GM19455 (cell line): ENCODE results near the gene GMCL2.

ENCODE experiments used
- ATAC-seq: cut with Tn5 transposase; IDR thresholded peaks from one replicate; pipeline ENCODE4 v1.9.1; 2021; ENCODE audit not compliant: unreplicated experiment

The GMCL2 gene

GRCh38 chr5:178221853-178222252 lies 34.7 kb upstream of the GMCL2 start:
- ATAC-seq, result no peak

GRCh38 chr5:178221282-178221681 lies 34.1 kb upstream of the GMCL2 start:
- ATAC-seq, result no peak

DNA sequence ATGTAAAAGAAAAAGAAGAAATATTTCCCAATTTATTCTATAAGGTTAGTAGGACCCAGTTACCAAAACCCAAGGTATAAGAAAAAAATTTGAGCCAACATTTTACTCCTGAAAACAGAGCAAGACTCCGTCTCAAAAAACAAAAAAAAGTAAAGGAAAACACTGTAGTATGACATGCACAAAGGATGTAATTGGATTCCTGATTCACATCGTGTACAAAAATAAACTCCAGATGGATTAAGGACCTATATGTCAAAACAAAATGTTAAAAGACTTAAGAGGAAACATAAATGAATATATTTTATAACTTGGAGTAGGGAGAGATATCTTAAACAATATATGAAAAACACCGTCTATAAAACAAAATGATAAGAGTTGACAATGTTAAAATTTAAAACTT lies 31.7 kb upstream of the GMCL2 start:
- ATAC-seq, result no peak

DNA sequence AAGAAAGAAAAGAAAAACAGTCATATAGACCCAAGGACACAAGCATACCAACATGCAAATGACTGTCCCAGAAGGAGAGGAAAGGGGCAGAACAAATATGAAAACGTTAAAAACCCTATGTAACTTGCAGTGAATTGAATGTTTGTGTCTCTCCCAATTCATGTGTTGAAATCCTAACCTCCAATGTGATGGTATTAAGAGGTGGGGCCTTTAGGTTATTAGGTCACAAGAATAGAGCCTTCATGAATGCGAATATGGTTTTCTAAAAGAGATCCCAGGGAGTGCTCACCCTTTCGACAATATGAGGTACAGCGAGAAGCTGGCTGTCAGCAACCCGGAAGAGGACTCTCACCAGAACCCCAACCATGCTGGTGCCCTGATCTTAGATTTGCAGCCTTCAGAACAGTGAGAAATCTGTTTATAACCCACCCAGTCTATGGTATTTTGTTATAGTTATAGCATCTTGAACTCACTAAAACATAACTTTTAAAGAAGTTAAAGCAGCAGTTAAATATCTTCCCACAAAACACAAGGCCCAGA lies 31.1 kb upstream of the GMCL2 start:
- no peak for ATAC-seq

DNA sequence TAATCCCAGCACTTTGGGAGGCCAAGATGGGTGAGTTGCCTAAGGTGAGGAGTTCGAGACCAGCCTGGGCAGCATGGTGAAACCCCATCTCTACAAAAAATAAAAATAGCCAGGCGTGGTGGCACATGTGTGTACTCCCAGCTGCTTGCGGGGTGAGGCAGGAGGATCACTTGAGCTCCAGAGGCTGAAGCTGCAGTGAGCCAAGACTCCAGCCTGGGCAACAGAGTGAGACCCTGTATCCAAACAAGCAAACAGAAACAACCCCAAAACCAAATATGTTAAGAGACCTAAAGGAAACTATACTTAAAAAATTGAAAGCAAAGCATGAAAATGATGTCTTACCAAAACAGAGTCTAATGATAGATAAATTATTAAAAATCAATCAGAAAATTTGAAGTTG lies 29.6 kb upstream of the GMCL2 start:
- no peak for ATAC-seq

DNA sequence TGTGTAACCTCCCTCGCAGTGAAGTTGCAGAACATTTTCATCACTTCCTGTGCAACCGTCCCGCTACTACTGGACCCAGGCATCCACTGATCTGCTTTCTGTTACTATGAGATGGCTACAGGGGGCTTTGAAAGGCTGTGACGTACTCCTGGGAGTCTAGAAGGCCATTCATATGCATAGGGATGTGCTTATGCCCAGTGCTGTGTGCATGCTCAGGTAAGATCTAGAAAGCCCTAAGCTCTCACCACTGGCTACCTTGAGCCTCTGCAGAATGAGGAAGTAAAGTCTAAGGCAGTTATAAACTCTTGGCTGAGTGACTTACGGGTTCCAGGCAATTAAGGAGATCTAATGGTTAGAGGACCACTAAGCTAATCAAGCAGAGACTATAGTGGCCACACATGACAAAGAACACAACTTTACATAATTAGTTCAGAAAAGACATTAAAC lies 28.9 kb upstream of the GMCL2 start:
- no peak for ATAC-seq

GRCh38 chr5:178215280-178216002 lies 28.3 kb upstream of the GMCL2 start:
- no peak for ATAC-seq

DNA sequence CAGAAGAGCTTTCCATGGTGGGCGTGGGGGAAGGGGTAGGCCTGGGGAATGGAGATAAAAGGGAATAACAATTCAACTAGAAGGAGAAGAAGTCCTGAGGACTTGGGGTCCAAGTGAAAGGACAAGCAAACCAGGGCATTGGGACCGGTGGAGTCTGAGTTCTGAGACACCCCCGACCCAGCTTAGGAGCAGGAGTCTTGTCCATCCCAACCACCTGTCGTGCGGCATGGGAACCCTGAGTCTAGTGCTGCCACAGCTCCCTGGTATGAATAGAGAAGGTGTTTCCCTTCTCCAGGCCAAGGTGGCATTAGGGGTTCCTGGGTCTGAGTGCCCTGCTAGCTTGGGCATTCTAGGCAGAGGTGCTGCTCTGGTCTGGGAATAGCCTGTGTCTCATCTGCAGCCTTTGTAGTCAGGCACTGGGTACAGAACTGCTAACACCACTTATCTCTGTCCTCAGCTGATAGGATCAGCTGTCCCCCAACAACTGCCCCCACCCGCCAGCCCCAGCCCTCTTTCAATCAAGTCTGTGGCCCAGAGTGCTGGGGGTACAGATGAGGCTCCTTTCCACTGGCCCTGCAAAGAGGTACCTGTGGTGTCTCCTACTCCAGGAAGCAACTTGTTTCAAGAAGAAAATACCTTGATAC lies 27.1 kb upstream of the GMCL2 start:
- no peak for ATAC-seq

DNA sequence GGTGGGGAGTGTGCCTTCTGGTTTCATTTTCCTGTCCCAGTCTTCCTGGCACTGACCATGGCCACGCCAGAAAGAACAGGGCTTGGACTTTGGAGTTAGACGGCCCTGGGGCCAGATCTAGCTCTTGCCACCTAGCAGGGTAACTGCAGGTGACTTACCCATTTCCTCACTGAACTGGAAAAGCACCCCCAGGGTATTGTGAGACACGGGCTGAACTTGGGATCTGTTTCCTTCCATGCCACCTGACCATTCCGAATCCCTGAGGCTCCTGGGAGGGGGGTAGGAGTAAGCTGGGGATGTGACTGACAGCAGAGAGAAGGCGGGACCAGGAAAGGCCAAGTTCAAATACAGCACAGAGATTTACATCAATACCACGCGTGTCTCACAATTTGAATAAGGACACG lies 26.6 kb upstream of the GMCL2 start:
- no peak for ATAC-seq

DNA sequence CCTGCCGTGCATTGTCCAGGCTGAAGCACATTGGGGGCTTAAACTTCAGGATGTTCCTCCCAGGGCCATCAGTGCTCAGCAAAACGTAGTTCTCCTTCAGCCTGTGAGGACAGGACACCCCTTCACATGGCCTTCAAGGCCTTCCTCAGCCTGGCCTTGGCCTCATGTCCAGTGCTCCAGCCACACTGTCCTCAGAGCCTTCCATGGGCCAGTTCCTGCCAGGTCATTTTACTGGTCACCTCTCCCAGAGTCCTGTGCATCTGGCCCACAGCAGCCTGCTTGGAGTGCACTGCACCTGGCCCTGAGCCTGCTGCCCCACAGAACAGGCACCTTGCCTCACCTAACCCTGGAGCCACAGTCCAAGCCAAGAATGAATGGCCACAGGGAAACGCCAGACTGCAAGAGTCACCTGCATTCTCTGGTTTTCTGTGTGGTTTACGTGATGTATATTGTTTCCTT lies 25.9 kb upstream of the GMCL2 start:
- ATAC-seq, result no peak

DNA sequence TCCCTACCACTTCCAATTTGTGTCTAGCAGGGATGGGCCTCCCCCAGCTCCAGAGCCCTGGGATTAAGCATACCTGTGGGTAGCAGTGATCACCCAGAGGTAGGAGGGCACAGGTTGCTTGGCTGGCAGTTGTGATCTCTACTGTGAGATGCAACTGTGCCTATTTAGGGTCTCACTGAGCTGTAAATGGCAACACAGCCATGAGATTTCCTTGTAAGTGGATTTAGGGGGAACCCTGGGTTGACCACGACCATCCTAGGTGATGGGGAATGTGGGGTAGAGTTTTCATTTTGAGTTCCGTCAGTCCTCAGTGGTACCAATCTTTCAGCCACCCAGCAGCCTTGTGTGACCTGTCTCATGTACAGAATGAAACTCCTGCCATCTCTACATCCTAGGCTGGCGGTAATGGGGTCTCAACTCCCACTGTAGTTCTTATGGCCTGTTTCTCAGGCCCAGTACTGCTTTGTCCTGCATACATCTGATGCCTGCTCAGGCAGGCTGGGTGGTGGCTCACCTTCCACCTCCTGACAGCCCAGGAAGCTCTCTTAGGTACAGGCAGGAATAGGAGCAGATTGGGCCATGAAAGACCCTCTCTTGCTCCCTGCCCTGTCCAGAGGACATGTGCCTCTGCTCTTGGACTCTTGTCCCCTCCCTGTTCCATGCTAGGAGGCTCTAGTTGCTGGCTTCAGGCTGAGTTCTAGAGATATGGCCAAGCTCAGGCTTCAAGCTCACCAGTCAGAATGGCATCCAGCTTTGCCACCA lies 25.3 kb upstream of the GMCL2 start:
- no peak for ATAC-seq

- no peak for ATAC-seq
Observed at GRCh38 chr5:178211095-178212048, 24.2 kb upstream of the GMCL2 start.

DNA sequence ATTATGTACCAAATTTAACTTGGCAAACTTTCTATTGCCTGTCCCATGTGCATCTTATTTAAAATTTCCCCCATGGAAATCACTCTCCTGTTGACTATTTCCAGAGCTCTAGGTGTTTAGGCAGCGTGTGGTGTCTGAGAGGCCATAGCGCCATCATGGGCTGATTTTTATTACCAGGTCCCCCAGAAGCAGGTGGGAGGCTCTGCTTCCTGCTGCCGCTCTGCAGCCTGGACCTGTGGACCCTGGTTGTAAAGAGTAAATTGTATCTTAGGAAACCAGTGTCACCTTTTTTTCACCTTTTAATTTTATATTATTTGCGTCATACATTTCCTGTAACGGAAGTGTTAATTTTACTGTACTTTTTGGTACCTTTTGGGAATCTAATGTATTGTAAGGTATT lies 23.5 kb upstream of the GMCL2 start:
- ATAC-seq, result no peak

- no peak for ATAC-seq
Observed at GRCh38 chr5:178210073-178210535, 22.9 kb upstream of the GMCL2 start.

GRCh38 chr5:178209334-178210072 lies 22.3 kb upstream of the GMCL2 start:
- ATAC-seq, result no peak

DNA sequence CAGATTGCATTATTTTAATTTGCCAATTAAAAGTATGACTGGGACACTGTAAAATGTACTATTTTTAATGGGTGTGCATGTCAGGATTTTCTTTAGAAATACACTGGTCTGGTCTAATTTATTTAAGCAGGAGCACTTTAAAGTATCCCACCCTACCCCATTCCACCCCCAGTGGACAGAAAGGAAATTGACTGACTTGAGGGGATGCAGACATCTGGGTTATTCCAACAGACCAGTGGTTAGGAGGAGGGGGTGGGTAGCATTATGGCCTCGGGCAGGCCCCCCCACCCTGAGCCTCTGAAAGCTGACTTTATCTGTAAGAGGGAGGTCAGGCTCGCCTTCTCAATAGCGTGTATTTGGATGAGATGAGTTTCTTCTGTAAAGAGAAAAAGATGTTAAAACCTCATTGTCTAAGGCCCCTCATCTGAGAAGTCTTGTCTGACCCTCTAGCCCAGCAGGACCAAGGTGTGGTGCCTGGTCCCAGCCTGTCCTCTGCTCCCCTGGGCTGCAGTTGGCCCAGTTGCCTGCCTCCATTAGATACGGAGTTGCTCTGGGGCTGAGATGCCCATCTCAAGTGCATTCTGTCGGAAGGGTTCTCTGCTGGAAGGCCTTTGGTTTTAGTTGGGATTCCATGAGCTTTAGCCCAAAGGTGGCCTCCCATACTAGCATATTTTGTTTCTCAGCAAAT lies 21.5 kb upstream of the GMCL2 start:
- ATAC-seq, result no peak

DNA sequence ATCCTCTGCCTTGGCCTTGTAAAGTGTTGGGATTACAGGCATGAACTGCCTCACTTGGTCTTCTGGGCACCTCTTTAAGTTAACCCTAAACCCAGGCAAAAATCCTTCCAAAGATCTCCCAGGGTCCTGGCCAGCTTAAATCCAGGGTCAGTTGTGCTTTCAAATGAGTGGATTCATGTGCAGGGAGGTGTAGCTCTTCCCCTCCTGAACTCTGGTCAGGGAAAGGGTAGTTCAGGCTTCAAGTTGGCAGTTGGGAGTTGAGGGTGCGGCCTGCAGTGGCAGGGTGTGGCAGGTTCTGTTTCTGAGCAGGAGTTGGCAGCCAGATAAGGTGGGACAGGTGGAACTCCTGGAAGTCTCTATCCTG lies 20.7 kb upstream of the GMCL2 start:
- ATAC-seq, result no peak

DNA sequence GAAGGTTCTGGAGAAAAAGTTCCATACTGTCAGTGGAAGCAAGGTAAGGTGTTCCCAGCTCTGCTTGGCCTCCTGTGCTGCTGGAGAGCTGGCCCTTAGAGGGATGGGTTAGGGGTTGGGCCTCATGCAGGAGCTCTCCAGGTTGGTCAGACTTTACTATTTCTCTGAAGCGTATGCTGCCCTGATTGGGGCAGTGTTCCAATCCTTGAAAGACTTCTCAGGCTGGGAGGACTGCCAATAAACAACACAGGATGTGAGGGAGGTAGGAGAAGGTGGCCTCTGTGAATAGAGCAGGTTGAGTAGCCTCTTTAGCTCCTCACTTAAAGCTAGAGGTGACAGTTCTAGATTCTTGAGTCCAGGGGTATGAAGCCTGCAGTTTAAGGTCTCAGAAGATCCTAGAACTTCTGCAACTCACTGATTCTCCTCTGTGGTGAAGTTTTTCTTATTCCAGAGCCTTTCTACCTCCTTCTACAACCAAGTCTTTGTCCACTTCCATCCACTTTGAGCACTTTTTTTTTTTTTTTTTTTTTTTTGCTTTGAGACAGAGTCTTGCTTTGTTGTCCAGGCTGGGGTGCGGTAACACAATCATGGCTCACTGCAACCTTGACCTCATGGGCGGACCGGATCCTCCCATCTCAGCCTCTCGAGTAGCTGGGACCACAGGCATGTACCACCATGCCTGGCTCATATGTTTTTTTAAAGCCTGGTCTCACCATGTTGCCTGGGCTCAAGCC lies 20.2 kb upstream of the GMCL2 start:
- ATAC-seq, result no peak
